Right lobe of liver (tissue), 4 donors: ENCODE results near the gene SPATA7.

Experiments
- POLR2A ChIP-seq: fragments of 450-650 bp; IDR thresholded peaks from one replicate; pipeline ENCODE4 v1.6.1; 2017; ENCODE audit warnings: antibody characterized with exemption, mild to moderate bottlenecking
- TF ChIP-seq, protein P1 (sequence below), 4 donors: fragments of 200-600 bp in 3 of 4; fragments of 450-650 bp in 1 of 4; IDR thresholded peaks; one replicate each; pipeline versions ENCODE4 v1.5.1 to v1.8.0; 2016 to 2022; ENCODE audit warnings: antibody characterized with exemption in 4 of 4, mild to moderate bottlenecking in 2 of 4
- donor health status: DM: no; HTN: no; CAD: no.
- donor health status: DM: no; HTN: no; CAD: no.
- donor health status: DM: no; HTN: yes; CAD: no.

DNA sequence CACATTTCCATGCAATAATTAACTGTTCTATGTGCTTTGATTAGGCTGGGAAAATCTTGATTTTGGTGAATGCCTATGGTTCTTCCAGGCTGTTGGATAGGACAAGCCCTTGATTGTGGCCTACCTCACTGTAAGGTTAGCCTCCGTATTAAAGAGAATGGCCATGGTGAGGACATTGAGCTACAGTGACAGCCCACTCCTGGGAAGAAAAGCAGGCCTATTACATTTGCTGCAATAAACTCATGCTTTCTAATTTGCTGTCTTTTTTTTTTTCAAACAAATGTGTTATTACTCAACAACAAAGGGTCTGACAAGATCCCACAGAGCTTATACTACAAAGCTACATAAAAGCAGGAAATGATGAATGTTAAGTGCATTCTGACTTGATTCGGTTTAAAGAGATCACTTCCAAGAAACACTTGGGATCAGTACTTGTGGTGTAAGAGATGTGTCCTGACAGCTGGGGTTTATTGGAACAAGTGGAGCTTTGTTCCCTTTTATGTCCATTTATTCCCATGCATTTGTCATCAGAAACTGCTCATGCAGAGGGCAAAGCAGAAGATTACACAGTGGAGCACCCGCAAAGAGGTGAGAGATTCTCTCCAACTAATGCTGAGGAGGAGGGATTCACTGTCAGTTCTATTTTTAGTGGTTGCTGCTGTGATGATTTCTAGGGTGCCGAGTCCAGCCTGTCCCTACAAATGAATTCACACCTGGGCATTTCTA, 33.3 kb upstream of the SPATA7 start:
- TF ChIP-seq, protein P1, sequence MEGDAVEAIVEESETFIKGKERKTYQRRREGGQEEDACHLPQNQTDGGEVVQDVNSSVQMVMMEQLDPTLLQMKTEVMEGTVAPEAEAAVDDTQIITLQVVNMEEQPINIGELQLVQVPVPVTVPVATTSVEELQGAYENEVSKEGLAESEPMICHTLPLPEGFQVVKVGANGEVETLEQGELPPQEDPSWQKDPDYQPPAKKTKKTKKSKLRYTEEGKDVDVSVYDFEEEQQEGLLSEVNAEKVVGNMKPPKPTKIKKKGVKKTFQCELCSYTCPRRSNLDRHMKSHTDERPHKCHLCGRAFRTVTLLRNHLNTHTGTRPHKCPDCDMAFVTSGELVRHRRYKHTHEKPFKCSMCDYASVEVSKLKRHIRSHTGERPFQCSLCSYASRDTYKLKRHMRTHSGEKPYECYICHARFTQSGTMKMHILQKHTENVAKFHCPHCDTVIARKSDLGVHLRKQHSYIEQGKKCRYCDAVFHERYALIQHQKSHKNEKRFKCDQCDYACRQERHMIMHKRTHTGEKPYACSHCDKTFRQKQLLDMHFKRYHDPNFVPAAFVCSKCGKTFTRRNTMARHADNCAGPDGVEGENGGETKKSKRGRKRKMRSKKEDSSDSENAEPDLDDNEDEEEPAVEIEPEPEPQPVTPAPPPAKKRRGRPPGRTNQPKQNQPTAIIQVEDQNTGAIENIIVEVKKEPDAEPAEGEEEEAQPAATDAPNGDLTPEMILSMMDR (IDR thresholded peaks at IDR 0.05): no peak
- TF ChIP-seq POLR2A: no peak
